DOHH2 (cell line): Measurements from ENCODE around the gene CDY2B.
"Not testable (repeated sequence)": the region's sequence is repeated elsewhere in the genome, so short reads cannot be mapped to it uniquely, and the experiment has no call there.

Source experiments
- CTCF ChIP-seq: fragments of 200-600 bp; sonication (generic); IDR thresholded peaks from one replicate; pipeline ENCODE4 v1.5.1; 2014; ENCODE audit warnings: antibody characterized with exemption, mild to moderate bottlenecking, low read depth, low read length; ENCODE audit not compliant: poor library complexity, severe bottlenecking
- EZH2phosphoT487 ChIP-seq: fragments of 200-600 bp; sonication (generic); IDR thresholded peaks from 2 replicates; pipeline ENCODE4 v1.6.1; 2017; ENCODE audit warnings: borderline replicate concordance, mild to moderate bottlenecking, antibody characterized with exemption, low read length, moderate library complexity, mixed read lengths

- not testable (repeated sequence) for TF ChIP-seq CTCF, EZH2phosphoT487
These were observed 28.0 kb upstream of the CDY2B start for GRCh38 chrY:17908009-17908408.
